H7 (cell line): Measurements from ENCODE around the gene PRR16. TPM values are rescaled to one million over a fixed set of nuclear protein-coding genes. Genes with fewer than 3 reads are reported as not detected.

Source experiments
- DNase-seq: peaks from one replicate; pipeline ENCODE4 v3.0.0; 2012
- H3K27me3 ChIP-seq: 2 replicates; pipeline ENCODE4 v1.6.0; 2011; ENCODE audit warnings: mild to moderate bottlenecking, low read length; ENCODE audit not compliant: control insufficient read depth, insufficient read depth
- H3K36me3 ChIP-seq: replicated peaks from 2 replicates; pipeline ENCODE4 v1.5.1; 2011; ENCODE audit warnings: low read length; ENCODE audit not compliant: control insufficient read depth, insufficient read depth
- H3K4me3 ChIP-seq: 2 replicates; pipeline ENCODE4 v1.5.1; 2011; ENCODE audit warnings: low read depth, mild to moderate bottlenecking, control low read depth, low read length, moderate library complexity; ENCODE audit not compliant: insufficient read depth
- total RNA-seq: library from RNA; depleted of rRNA; stranded (reverse); fragments of >200 nt; shearing (Covaris generic); gene quantifications from 2 replicates; pipeline ENCODE4 v1.2.3, GENCODE V29; 2014

The PRR16 gene
- total RNA-seq, 1 experiment from 2014 or later, result not detected

- DNase-seq, result no peak
- H3K4me3 ChIP-seq, result no peak overlapping the region
- H3K36me3 ChIP-seq, result no peaks in the 10 kb centered on the region
- no peaks in the 10 kb centered on the region for H3K27me3 ChIP-seq
These were observed 82.8 kb downstream of the PRR16 start for GRCh38 chr5:120546922-120547321.

GRCh38 chr5:120550358-120550757, 86.3 kb downstream of the PRR16 start:
- Histone ChIP-seq H3K4me3 (no peak overlapping the region), H3K36me3 (no peaks in the 10 kb centered on the region), H3K27me3 (no peaks in the 10 kb centered on the region)
- no peak for DNase-seq

- Histone ChIP-seq H3K27me3 (no peaks in the 10 kb centered on the region), H3K36me3 (no peaks in the 10 kb centered on the region), H3K4me3 (no peak overlapping the region)
- no peak for DNase-seq
These were observed 88.5 kb downstream of the PRR16 start for GRCh38 chr5:120552638-120553037.

GRCh38 chr5:120555345-120555744, 91.2 kb downstream of the PRR16 start:
- Histone ChIP-seq H3K4me3 (no peak overlapping the region), H3K27me3 (no peaks in the 10 kb centered on the region), H3K36me3 (no peaks in the 10 kb centered on the region)
- DNase-seq, result no peak

- no peaks in the 10 kb centered on the region for H3K27me3 ChIP-seq
- H3K36me3 ChIP-seq, result no peaks in the 10 kb centered on the region
- H3K4me3 ChIP-seq, result no peak overlapping the region
- DNase-seq, result no peak
These were observed 99.9 kb downstream of the PRR16 start for GRCh38 chr5:120564013-120564412.

GRCh38 chr5:120567066-120567465, 103.0 kb downstream of the PRR16 start:
- Histone ChIP-seq H3K27me3 (no peaks in the 10 kb centered on the region), H3K4me3 (no peak overlapping the region), H3K36me3 (no peaks in the 10 kb centered on the region)
- DNase-seq, result no peak

- Histone ChIP-seq H3K27me3 (no peaks in the 10 kb centered on the region), H3K4me3 (no peak overlapping the region), H3K36me3 (no peaks in the 10 kb centered on the region)
- DNase-seq, result no peak
These were observed 103.8 kb downstream of the PRR16 start for GRCh38 chr5:120567921-120568320.

- DNase-seq, result no peak
- Histone ChIP-seq H3K36me3 (no peaks in the 10 kb centered on the region), H3K4me3 (no peak overlapping the region), H3K27me3 (no peaks in the 10 kb centered on the region)
These were observed 104.6 kb downstream of the PRR16 start for GRCh38 chr5:120568711-120569110.

- H3K4me3 ChIP-seq, result no peak overlapping the region
- DNase-seq, result peak; percentile 8
- H3K36me3 ChIP-seq, result no peaks in the 10 kb centered on the region
- H3K27me3 ChIP-seq, result no peaks in the 10 kb centered on the region
These were observed 112.5 kb downstream of the PRR16 start for GRCh38 chr5:120576588-120576987.

- Histone ChIP-seq H3K4me3 (no peak overlapping the region), H3K36me3 (no peaks in the 10 kb centered on the region), H3K27me3 (no peaks in the 10 kb centered on the region)
- DNase-seq, result no peak
These were observed 118.5 kb downstream of the PRR16 start for GRCh38 chr5:120582635-120583034.

GRCh38 chr5:120586646-120587045, 122.5 kb downstream of the PRR16 start:
- Histone ChIP-seq H3K36me3 (no peaks in the 10 kb centered on the region), H3K27me3 (no peaks in the 10 kb centered on the region), H3K4me3 (no peak overlapping the region)
- DNase-seq, result no peak

- DNase-seq, result no peak
- Histone ChIP-seq H3K36me3 (no peaks in the 10 kb centered on the region), H3K27me3 (no peaks in the 10 kb centered on the region; the same call in 1 of the 2 replicates)
These were observed 127.8 kb downstream of the PRR16 start for GRCh38 chr5:120591911-120592310.

GRCh38 chr5:120599576-120599975, 135.5 kb downstream of the PRR16 start:
- no peak for DNase-seq
- Histone ChIP-seq H3K27me3 (no peaks in the 10 kb centered on the region), H3K36me3 (no peaks in the 10 kb centered on the region), H3K4me3 (no peak overlapping the region)

More at GRCh38 chr5:120591911-120592310, 127.8 kb downstream of the PRR16 start:
- no peak overlapping the region for H3K4me3 ChIP-seq

- DNase-seq, result no peak
- Histone ChIP-seq H3K27me3 (no peaks in the 10 kb centered on the region), H3K36me3 (no peaks in the 10 kb centered on the region)
These were observed 136.5 kb downstream of the PRR16 start for GRCh38 chr5:120600639-120601038.

GRCh38 chr5:120602033-120602432, 137.9 kb downstream of the PRR16 start:
- no peaks in the 10 kb centered on the region for H3K27me3 ChIP-seq
- no peak overlapping the region for H3K4me3 ChIP-seq
- no peaks in the 10 kb centered on the region for H3K36me3 ChIP-seq
- no peak for DNase-seq

More at GRCh38 chr5:120600639-120601038, 136.5 kb downstream of the PRR16 start:
- no peak overlapping the region for H3K4me3 ChIP-seq

GRCh38 chr5:120604884-120605283, 140.8 kb downstream of the PRR16 start:
- Histone ChIP-seq H3K27me3 (no peaks in the 10 kb centered on the region), H3K4me3 (no peak overlapping the region), H3K36me3 (no peaks in the 10 kb centered on the region)
- no peak for DNase-seq
